Fibroblast of gingiva (primary cell): ENCODE data around the gene SH3BP1.
"Not testable (repeated sequence)": the region's sequence is repeated elsewhere in the genome, so short reads cannot be mapped to it uniquely, and the experiment has no call there.

ENCODE experiments used
- DNase-seq: peaks from one replicate; pipeline ENCODE4 v3.0.0-alpha.2; 2011; ENCODE audit warnings: low read depth

The SH3BP1 gene, protein sequence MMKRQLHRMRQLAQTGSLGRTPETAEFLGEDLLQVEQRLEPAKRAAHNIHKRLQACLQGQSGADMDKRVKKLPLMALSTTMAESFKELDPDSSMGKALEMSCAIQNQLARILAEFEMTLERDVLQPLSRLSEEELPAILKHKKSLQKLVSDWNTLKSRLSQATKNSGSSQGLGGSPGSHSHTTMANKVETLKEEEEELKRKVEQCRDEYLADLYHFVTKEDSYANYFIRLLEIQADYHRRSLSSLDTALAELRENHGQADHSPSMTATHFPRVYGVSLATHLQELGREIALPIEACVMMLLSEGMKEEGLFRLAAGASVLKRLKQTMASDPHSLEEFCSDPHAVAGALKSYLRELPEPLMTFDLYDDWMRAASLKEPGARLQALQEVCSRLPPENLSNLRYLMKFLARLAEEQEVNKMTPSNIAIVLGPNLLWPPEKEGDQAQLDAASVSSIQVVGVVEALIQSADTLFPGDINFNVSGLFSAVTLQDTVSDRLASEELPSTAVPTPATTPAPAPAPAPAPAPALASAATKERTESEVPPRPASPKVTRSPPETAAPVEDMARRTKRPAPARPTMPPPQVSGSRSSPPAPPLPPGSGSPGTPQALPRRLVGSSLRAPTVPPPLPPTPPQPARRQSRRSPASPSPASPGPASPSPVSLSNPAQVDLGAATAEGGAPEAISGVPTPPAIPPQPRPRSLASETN

DNA sequence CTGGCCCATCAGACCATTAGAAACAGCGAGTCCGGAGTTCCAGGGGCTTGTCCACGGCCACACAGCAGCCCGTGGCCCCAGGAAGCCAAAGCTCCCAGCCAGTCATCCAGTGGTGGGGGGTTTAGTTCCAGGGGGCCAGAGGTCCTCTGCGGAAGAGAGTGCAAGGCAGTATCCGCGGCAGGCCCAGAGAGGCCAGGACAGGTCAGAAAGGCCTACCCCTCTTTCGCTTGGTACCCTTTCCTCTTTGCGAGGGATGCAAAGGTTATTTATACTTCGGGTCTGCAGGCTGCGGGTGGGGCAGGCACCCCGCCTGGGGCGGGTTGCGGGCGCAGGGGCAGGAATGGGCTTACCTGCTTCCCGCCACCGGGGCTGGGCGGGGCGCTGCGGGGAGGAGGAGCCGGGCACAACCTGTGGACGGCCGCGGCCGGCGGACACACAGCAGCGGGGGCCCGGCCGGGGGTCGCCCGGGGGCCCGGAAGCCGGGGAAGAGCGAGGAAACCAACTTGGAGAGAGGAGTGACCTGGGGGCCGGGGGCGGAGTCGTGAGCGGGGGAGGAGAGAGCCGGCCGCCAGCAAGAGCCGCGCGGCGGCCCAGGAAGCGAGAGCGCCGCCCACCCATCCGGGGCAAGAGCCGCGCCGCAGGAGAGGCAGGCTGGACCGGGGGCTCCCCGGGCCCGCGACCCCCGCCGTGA, at the start of gene SH3BP1:
SH3BP1 (plus strand) TSS at position 600 of the 691 bp plus-strand sequence. CDS start 119 bp downstream, outside the sequence.
- no peak for DNase-seq

DNA sequence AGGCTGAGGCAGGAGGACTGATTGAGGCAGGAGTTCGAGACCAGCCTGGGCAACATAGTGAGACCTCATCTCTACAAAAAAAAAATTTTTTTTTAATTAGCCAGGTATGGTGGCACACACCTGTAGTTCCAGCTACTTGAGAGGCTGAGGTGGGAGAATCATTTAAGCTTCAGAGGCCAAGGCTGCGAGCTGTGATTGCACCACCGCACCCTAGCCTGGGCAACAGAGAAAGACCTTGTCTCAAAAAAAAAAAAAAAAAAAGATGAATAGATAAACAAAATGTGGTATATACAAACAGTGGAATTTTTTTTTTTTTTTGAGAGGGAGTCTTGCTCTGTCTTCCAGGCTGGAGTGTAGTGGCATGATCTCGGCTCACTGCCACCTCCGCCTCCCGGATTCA, 48.4 kb upstream of the SH3BP1 start:
- DNase-seq = not testable (repeated sequence)

DNA sequence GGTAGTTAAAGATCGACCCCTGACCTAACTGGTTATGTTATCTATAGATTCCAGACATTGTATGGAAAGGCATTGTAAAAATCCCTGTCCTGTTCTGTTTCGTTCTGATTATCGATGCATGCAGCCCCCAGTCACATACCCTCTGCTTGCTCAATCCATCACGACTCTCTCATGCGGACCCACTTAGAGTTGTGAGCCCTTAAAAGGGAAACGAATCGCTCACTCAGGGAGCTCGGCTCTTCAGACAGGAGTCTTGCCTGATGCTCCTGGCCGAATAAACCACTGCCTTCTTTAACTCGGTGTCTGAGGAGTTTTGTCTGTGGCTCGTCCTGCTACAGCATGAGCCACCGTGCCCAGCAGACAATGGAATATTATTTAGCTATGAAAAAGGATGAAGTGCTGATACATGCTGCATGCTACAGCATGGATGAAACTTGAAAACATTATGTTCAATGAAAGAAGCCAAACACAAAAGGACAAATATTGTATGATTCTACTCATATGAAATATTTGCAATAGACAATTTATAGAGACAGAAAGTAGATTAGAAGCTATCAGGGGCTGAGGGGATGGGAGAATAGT, 47.6 kb upstream of the SH3BP1 start:
- DNase-seq = no peak

DNA sequence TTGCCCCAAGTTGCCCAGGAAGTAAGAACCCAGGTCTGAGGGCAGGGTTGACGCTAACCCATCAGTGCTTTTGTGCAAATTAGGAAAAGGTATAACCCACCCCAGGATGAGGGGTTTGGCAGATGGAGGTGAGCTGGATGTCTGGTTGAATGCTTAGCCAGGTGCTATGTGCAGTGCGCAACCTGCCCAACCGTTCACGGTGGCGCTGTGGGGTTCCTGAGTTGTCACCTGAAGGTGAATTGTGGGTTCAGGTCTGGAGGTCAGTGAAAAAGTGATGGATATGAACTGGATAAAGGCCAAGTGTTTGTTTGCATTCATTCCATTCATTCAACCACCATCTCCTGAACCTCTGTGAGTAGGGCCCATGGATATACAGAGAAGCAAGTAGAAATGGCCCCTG, 45.2 kb upstream of the SH3BP1 start:
- no peak for DNase-seq

DNA sequence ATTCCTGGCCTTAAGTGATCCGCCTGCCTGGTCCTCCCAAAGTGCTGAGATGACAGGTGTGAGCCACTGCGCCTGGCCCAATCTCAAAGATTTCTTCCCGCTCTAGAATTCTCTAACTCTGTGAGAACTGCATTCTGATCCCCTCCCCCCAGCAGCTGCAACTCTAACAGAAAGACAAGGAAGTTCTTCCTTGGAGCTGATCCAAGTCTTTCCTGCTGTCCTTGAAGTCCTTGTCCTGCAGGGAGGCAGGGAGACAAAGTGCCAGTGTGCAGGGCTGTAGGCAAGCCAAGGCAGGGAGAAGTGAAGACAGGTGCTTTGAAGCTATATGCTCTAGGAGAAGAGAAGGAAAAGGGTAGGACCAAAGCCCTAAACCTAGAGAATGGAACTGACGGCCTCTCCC, 40.3 kb upstream of the SH3BP1 start:
- DNase-seq = no peak

DNA sequence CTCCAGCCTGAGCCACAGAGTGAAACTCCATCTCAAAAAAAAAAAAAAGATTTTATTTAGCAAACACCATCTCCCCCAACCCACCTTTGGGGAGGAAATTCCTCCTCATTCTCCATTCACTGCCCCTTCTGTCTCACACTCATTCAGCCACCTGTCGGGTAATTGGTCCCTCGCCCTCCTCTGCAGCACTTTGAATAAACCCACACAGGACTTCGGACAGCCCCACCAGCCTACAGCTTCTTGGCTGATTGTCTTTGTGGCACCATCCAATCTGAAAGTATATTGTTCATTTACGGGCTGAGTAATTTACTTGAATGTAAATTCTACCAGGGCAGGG, 38.3 kb upstream of the SH3BP1 start:
- no peak for DNase-seq

DNA sequence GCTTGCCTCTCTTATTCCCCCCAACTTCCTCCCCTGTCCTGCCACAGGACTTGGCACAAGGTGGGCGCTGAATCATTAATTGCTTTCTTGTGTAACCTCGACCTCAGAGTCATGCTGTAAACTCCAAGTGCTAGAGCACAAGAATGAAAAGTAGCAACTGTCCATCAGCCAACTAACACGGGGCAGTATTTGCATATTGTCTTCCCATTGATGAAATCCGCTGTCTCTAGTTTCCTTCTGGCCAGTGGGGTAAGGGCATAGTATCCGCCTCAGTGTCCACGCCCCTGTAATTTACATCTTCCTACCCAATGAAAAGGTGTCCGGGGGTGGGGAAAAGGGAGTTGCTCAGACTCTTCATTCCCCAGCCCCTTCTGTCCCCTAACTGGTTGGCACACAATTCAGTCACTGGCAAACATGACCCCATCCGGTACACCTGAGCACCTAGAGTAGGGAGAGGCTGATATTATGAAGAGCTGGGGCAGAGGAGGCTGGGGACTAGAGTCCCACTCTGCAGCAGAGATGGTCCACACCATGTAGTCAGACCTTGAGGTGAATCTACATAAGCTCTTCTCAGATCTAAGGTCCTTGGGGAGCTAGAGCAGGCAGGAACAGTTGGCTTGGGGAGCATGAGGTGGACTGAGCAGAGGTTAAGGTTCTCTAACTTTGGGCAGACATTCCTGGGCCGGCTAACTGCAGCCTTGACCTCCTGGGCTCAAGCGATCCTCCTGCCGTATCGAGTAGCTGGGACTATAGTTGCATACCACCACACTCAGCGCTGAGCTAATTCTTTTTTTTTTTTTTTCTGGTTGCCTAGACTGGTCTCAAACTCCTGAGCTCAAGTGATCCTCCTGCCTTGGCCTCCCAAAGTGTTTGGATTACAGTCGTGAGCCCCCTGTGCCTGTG, 37.7 kb upstream of the SH3BP1 start:
- peak; percentile 57 for DNase-seq

DNA sequence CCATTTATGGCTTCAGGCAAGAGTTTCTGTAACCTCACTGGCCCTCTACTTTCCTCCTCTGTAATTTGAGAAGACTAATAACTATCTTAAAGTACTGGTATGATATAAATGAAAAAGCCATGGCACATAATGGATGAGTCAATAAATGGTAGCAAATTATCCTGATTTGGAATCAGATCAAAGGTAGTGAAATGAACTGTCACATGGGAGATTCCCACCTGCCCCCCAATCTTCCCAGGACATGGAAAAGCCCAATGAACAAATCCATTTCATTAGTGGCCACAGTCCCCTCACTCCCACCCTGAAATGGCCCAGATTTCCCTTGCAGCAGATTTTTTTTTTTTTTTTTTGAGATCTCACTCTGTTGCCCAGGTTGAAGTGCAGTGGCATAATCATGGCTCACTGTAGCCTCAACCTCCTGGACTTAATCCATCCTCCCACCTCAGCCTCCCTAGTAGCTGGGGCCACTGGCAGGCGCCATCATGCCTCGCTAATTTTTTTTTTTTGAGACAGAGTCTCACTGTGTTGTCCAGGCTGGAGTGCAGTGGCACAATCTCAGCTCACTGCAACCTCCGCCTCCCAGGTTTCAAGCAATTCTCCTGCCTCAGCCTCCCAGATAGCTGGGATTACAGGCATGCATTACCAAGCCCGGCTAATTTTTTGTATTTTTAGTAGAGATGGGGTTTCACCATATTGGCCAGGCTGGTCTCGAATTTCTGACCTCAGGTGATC, 36.8 kb upstream of the SH3BP1 start:
- not testable (repeated sequence) for DNase-seq

DNA sequence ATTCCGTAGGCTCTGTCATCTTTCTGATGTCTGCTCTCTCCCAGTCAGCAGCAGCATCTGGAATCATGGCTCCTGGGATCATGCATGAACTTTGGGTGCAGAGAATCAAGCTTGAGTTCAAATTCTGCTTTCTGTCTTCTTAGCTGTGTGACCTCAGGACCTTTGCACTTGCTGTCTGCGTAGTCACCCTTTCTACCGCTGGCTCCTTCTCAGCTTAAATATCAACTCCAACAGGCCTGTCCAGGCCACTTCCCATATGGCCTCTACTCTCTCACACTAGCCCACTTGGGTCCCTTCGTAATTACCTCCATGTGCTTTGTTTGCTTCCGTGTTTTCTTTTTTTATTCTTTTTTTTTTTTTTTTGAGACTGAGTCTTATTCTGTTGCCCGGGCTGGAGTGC, 35.4 kb upstream of the SH3BP1 start:
- no peak for DNase-seq

DNA sequence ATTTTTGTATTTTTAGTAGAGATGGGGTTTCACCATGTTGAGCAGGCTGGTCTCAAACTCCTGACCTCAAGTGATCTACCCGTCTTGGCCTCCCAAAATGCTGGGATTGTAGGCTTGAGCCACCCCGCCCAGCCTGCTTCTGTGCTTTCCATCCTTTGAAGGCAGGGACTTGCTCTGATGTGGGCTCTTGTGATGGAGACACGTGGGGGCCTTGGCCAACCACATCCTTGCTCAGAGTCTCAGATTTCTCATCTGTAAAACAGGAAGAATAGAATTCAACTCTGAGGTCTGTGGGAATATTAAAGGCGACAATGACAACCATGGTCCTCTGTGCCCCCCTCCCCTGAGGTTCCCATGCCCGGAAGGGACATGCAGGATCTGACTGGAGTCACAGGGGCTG, 34.6 kb upstream of the SH3BP1 start:
- no peak for DNase-seq

DNA sequence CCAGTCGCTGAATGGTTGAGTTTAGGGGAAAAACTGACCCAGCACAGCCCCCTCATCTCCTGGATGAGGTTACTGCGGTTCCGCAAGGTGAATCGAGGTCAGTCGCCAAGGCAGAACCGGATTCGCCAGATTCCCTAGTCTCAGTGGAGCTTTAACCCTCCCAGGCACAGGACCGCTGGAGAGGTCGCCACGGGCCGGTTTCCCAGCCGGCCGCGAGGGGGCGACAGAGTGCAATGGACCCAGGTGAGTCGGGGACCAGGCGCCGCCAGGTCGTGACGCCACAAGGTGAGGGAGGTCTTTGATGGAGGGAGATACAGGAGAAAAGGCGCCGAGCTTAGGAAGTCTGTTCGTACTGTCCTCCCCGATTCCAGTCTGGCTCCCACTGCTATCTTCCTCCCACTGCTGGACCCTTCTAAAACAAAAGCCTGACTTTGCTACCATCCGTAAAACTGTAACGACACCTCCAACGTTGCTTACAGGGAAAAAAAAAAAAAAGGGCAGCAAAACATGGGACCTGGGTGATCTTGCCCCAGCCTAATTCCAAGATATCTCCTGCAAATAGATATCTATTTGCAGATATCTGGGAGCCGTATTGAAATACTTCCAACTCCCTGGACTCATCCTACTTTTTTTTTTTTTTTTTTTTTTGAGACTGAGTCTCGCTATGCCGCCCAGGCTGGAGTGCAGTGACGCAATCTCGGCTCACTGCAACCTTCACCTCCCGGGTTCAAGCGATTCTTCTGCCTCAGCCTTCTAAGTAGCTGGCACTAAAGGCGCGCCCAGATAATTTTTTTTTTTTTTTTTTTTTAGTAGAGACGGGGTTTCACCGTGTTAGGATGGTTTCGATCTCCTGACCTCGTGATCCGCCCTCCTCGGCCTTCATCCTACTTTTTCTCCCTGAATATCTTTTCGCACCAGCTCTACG, 32.2 kb upstream of the SH3BP1 start:
- peak; percentile 31 for DNase-seq

DNA sequence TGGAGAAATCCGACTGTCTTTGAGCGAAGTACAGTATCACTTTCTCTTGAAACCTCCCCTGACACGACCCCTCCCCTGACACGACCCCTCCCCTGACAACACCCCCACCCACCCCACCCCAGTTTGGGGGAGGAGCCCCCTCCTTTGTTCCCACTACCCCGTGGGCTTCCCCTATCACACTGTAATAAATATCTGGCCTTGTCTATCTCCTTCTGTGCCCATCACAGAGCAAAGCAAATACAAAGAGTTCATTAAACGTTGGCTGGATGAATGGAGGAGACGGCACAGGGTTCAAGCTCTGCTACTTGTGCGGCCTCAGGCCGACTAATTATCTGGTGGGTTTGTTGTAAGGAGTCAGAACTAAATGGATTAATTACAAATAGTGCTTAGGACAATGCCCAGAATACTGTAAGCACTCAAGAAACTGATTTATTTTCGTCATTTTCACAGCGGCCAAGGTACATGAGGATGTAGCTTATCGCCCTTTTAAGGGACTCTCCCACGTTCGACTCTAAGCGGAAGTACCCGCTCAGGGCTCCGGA, 31.5 kb upstream of the SH3BP1 start:
- DNase-seq = no peak

DNA sequence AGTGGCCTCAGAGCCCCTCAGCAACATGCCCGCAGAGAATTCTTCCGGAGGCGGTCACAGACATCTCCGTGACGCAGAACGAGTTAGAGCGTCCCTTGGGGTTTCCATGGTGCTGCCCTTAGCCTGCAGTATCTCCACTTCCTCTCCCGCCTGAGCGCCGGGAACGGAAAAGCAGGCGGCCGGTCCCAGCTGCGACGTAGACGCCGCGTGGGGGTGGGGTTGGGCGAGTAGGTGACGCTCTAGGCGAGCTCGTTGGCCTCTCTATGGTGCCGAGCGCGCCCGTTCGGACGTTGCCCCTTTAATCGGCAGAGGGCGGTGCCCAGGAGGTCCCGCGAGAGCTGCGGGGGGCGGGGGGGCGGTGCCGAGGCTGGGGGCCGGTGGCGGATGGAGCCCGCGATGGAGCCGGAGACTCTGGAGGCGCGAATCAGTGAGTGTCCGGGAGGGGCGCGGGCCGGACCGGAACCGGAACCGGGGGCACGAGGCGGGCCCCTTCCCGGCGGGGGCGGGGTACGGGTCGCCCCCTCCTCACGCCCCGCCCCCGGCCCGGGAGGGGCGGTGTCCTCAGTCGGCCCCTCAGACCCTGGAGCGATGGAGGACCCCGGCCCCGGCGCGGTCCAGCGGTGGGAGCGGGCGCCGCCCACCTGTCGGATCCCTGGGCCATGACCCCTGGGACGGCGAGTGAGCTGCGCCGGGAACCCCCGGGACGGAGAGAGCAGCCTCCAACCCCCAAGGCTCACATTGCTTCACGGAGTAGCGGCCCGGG, 30.8 kb upstream of the SH3BP1 start, which contains the start of gene GGA1:
GGA1 (plus strand) TSS at position 358 of the 763 bp plus-strand sequence; CDS start at position 385, 27 bp downstream.
- DNase-seq = peak; percentile 97

DNA sequence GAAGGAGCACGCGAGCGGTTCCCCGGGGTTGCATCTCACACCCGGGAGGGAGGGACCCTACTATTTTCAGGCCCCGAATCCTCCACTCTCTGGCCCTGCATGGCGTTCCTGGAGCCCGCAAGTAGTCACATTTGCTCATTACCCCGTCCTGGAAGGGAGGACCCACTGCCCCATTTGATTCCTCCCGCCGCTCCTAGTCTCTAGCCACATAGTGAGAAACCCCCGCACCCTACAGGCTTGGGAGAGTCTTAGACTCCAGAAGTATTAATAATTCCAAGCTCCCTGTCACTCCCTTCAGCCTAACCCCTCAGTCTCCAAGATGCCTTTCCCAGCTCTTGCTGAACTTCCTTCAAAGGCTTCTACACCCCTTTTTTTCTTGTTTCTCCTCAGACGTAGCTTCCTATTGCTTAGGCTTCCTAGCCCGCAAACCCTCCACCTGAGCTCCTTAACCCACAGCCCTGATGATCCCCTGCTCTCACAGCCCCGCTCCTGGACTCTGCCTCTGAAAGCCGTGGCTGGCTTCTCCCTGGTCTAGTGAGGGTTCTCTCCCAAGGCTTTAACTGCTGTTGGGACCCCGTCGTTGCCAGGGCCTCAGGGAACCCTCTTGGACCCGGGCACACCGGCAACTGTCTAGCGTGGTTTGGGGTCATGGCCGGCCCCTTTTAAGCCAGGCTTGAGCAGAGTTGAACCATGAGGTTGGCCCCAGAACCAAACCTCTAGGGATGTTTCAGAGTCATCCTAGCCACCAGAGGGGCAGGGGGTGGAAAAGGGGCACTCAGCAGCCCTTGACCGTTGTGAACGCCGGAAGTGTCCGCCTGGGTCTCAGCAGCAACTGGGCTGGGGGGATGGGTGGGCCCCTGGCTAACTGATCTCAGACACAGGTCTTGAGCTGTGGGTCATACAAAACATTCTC, 30.0 kb upstream of the SH3BP1 start:
- no peak for DNase-seq

DNA sequence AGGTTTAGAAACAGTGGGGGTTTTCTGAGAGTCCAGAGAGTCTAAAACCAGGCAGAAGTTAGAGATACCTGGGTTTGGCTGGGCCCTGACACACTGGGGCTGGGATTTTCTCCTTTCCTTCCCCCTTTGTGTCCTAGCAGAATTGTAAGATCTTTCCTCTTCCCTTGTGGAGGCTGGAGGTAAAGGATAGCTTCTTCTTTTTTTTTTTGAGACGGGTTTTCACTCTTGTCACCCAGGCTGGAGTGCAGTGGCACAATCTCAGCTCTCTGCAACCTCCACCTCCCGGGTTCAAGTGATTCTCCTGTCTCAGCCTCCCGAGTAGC, 29.4 kb upstream of the SH3BP1 start:
- not testable (repeated sequence) for DNase-seq

DNA sequence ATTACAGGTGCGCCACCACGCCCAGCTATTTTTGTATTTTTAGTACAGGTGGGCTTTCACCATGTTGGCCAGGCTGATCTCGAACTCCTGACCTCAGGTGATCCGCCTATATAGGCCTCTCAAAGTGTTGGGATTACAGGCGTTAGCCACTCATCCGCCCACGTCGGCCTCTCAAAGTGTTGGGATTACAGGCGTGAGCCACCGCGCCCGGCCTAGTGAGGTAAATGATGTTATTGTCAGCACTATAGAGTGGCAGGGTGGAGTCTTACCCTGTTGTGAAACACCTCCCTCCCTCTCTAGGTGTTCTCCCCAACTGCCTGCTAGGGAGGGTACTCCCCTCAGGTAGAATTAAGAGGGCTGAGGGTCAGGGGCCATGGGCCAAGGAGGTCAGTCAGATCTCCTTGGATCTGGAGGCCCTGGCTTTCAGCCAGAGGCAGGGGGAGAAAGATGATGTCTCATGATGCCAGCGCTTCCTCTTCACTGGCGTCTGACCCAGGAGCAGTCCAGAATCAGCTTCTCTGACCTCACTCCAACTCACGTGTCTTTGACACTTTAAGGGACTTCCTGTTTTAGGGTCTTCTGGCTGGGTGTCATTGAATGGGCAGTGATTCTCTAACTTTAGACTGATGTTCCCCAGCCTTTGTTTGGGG, 28.9 kb upstream of the SH3BP1 start:
- DNase-seq = no peak

DNA sequence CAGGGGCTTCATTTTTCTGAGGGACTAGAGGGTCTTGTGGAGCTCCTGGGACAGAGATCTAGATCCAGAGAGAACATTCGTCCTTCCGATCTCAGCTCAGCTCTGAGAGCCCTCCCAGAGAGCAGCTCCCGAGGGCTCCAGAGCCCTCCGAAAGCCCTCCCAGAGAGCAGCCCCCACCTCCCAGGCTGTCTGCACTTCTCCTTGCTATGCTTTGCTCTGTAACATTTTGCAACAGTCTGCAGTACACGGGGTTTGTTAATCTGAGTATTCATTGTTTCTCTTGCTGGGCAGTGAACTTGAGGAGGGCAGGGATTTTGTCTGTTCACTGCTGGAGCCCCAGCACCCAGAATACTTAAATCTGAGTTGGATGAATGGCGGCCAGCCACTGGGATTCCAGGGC, 28.3 kb upstream of the SH3BP1 start:
- DNase-seq = no peak
